HL-60/S4 treated with phorbol 12-myristate 13-acetate at 8.2 ng/mL for 4 days and 3 days (cell line): ENCODE data around the gene FARP1.
"Not testable (repeated sequence)": the region's sequence is repeated elsewhere in the genome, so short reads cannot be mapped to it uniquely, and the experiment has no call there.

Experiments used
- in situ Hi-C: fragments of 300-500 bp; cut with MboI; formaldehyde crosslinking; loops from 2 replicates; pipeline ENCODE4 v1.15.0; 2022; ENCODE audit warnings: low sequenced_read_pairs

FARP1 gene

GRCh38 chr13:98410612-98411011 lies 267.7 kb downstream of the FARP1 start:
- in situ Hi-C loops, result no loop called here

GRCh38 chr13:98411013-98411412 lies 268.1 kb downstream of the FARP1 start:
- in situ Hi-C loops, result no loop called here

DNA sequence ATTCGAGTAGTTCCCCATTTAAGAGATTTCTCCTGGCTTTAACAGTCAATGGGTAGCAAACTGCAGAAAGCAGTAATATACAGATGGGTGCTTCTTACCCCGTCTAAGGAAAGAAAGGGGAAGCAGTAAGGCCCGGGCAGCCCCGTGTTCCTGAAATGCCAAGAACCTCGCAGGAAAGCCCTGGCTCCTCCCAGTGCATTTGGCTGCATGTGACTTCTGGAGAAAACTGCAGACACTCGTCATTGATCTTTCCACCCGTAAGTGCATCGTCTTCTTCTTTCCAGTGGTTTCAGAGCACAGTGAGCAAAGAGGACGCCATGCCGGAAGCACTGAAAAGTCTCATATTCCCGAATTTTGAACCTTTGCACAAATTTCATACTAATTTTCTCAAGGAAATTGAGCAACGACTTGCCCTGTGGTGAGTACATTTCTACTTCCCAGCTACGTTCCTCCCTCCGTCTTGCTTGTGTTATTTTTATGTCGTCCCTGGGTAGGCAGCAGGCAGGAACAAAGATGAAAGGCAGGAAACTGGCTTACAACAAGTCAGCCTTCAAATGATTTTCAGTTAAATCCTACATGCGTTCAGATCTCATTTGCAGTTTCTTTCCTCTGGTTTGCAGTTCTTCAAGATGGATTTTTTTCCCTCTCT lies 268.8 kb downstream of the FARP1 start:
- in situ Hi-C loops, result no loop called here

GRCh38 chr13:98413278-98413677 lies 270.4 kb downstream of the FARP1 start:
- in situ Hi-C loops, result not testable (repeated sequence)

DNA sequence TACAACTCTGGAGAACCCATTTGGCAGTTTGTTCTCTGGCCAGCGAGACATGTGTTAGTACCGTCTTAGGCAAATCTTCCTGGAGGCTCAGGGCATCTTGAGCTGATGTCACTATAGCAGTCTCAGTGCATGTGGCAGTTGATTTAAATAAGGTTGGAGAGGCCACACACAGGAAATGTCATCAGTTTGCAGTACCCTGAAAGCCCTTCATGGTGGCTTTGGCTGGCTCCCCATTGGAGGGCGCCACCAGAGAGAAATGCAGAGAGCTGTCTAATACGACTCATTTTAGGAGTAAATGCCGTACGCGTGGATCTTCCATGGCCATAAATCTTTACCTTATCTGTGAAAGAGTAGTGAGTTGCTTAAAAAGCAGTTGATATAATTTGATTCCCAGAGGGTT lies 270.9 kb downstream of the FARP1 start:
- in situ Hi-C loops, result no loop called here

- in situ Hi-C loops, result no loop called here
Measured at GRCh38 chr13:98415326-98416070, 272.6 kb downstream of the FARP1 start.

DNA sequence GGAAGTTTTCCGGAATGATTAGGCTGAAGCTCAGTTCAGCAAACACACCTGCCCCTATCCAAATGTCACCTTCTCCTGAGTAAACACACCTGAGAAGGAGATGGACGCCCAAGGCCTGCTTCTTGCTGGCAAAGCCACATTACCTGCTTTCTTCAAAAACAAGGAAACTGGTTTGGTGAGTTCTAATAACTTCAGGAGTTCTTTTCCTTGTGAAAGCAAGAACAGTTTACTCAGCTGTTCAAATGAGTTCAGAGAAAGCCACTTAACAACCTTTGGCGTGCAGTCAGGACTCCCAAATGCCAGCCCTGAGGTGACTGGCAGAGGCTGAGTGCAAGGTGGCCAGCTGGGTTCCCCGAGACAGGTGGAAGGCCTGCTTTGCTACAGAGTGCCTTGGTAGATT lies 273.5 kb downstream of the FARP1 start:
- in situ Hi-C loops, result no loop called here

GRCh38 chr13:98419786-98420553 lies 277.1 kb downstream of the FARP1 start:
- in situ Hi-C loops, result no loop called here

GRCh38 chr13:98420554-98421175 lies 277.8 kb downstream of the FARP1 start:
- in situ Hi-C loops, result no loop called here

GRCh38 chr13:98422046-98422445 lies 279.2 kb downstream of the FARP1 start:
- in situ Hi-C loops, result no loop called here

- in situ Hi-C loops, result no loop called here
Measured at GRCh38 chr13:98423417-98423816, 280.5 kb downstream of the FARP1 start.

- in situ Hi-C loops, result no loop called here
Measured at GRCh38 chr13:98427331-98427995, 284.6 kb downstream of the FARP1 start.

GRCh38 chr13:98428256-98428966 lies 285.5 kb downstream of the FARP1 start:
- in situ Hi-C loops, result no loop called here

DNA sequence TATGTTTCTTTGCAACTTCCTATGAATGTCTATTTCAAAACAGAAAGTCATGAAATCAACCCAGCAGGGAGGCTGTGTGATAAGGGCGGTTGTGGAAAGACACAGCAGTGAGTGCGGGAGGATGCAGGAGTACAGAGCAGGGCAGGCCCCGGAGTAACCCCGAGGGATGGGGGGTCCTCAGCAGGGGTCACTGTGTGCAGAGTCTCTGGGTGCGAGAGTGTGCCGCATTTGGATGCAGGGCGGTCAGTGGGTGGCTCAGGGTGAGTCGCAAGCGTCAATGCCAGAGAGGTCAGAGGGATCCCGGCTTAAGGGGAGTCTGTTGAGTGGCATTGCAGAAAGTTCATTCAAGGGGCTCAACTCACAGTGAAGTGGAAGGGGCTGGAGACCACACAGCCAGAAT lies 286.2 kb downstream of the FARP1 start:
- in situ Hi-C loops, result no loop called here

DNA sequence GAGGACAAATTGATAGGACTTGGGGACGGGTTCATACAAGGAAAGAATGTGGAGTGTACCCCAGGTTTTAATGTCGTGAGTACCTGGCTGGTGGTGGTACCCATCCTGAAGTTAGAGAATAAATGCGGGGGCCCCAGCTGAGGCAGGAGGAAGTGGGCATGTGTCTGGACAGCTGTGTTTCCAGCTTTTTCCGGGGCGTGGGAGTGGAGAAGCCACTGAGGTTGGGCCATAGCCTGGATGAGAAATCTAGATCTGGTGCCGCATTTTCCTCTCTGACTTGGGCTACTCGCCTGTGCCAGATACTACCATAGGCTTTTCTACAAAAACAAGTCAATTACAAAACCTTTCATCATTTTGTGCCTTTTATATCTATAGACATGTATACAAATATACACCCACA lies 286.6 kb downstream of the FARP1 start:
- in situ Hi-C loops, result no loop called here

DNA sequence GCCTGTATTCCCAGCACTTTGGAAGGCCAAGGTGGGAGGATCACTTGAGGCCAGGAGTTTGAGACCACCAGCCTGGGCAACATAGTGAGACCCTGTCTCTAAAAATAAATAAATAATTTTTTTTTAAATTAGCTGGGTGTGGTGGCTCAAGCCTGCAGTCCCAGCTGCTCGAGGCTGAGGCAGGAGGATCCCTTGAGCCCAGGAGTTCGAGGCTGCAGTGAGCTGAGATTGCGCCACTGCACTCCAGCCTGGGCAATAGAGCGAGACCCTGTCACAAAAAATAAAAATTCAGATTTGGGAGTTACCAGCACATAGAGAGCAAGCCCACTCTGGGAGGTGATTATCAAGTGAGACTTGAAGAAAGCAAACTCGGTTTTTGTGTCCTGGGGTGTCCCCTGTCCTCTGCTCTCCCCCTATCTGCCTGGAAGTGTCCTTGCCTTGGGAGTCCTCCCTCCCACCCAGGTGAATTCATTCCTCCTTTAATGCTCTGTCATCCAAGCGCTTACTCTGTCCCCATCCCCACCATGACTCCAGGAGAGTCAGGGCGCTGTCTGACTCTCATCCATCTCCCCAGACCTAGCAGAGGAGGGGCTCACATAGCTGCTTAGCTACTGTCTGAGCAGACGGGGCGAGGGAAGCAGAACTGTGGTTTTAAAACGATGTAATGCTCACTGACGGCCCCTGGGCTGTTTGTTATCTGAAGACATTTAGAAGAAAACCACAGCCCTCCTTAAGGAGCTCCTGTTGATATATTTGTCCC lies 287.3 kb downstream of the FARP1 start:
- in situ Hi-C loops, result no loop called here

GRCh38 chr13:98432638-98433037 lies 289.7 kb downstream of the FARP1 start:
- in situ Hi-C loops, result no loop called here

DNA sequence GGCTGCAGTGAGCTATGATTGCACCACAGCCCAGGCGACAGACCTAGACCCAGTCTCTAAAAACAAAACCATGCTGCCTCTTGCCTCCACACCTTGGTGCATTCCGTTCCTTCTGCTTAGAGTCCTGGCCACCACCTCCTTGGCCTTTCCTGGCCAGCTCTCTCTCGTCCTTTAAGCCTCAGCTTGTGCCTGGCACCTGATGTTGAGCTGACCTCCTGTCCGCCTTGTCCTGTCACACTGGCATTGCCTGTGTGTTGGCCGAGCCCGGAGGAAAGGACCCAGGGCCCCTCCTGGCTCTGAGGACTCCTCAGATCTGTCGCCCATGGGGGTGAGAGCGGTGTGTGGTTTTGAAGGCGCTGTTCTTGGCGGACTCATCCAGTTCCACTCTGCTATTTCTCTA lies 290.8 kb downstream of the FARP1 start:
- in situ Hi-C loops, result no loop called here

- in situ Hi-C loops, result no loop called here
Measured at GRCh38 chr13:98434060-98434459, 291.2 kb downstream of the FARP1 start.

DNA sequence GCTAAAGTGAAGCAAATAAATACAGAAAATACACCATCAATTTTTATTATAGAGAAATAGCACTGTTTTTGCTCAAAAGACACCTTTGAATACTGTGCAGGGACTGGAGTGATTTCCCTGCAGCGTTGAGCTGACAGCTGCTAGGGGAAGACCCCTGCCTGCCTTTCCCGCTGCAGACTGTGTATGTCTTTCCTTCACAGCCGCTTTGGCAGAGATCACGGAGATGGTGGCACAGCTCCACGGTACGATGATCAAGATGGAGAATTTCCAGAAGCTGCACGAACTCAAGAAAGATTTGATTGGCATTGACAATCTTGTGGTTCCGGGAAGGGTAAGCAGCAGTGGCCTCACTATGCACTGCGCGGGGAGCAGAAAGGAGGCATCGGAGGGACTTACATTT lies 292.5 kb downstream of the FARP1 start:
- in situ Hi-C loops, result no loop called here
